Mesendoderm (in vitro differentiated cells): ENCODE results near the gene GRIN2C.
"Not testable (repeated sequence)": the region's sequence is repeated elsewhere in the genome, so short reads cannot be mapped to it uniquely, and the experiment has no call there.

ENCODE experiments used
- DNase-seq: peaks from one replicate; pipeline ENCODE4 v3.0.0; 2013
- H2AK5ac ChIP-seq: 2 replicates; pipeline ENCODE4 v1.6.1; 2013; ENCODE audit warnings: low read length, inconsistent platforms
- H2BK120ac ChIP-seq: 2 replicates; pipeline ENCODE4 v1.6.1; 2013; ENCODE audit warnings: low read depth, mild to moderate bottlenecking, low read length, moderate library complexity, mixed read lengths
- H2BK15ac ChIP-seq: replicated peaks from 2 replicates; pipeline ENCODE4 v1.6.1; 2013; ENCODE audit warnings: low read depth, mild to moderate bottlenecking, moderate library complexity
- H2BK5ac ChIP-seq: 2 replicates; pipeline ENCODE4 v1.6.1; 2013; ENCODE audit warnings: low read length, inconsistent platforms
- H3K18ac ChIP-seq: 2 replicates; pipeline ENCODE4 v1.6.1; 2013; ENCODE audit warnings: mild to moderate bottlenecking, low read length, mixed read lengths
- H3K23ac ChIP-seq: one replicate; pipeline ENCODE4 v1.6.1; 2013; ENCODE audit warnings: low read length
- H3K27ac ChIP-seq: 2 replicates; pipeline ENCODE4 v1.5.1; 2013; ENCODE audit warnings: low read depth, mild to moderate bottlenecking, inconsistent platforms, low read length, moderate library complexity
- H3K27me3 ChIP-seq: 2 replicates; pipeline ENCODE4 v1.6.1; 2013; ENCODE audit warnings: low read length, control low read depth, mild to moderate bottlenecking, inconsistent platforms; ENCODE audit not compliant: insufficient read depth, poor library complexity
- H3K36me3 ChIP-seq: 2 replicates; pipeline ENCODE4 v1.6.1; 2013; ENCODE audit warnings: low read length, inconsistent platforms; ENCODE audit not compliant: control insufficient read depth, insufficient read depth
- H3K4ac ChIP-seq: one replicate; pipeline ENCODE4 v1.6.1; 2013; ENCODE audit warnings: low read depth, mild to moderate bottlenecking, low read length, moderate library complexity
- H3K4me1 ChIP-seq: 2 replicates; pipeline ENCODE4 v1.6.1; 2013; ENCODE audit warnings: low read depth, low read length, inconsistent platforms; ENCODE audit not compliant: control insufficient read depth
- H3K4me2 ChIP-seq: 2 replicates; pipeline ENCODE4 v1.6.1; 2013; ENCODE audit warnings: low read length
- H3K4me3 ChIP-seq: 2 replicates; pipeline ENCODE4 v1.5.1; 2013; ENCODE audit warnings: mild to moderate bottlenecking, low read length
- H3K56ac ChIP-seq: one replicate; pipeline ENCODE4 v1.6.1; 2013; ENCODE audit warnings: low read length
- H3K79me1 ChIP-seq: 2 replicates; pipeline ENCODE4 v1.6.1; 2013; ENCODE audit warnings: low read length, inconsistent platforms
- H3K79me2 ChIP-seq: 2 replicates; pipeline ENCODE4 v1.6.1; 2013; ENCODE audit warnings: mild to moderate bottlenecking, low read length; ENCODE audit not compliant: control insufficient read depth, insufficient read depth
- H3K9ac ChIP-seq: 2 replicates; pipeline ENCODE4 v1.6.1; 2013; ENCODE audit warnings: low read length, inconsistent platforms
- H4K5ac ChIP-seq: one replicate; pipeline ENCODE4 v1.6.1; 2013; ENCODE audit warnings: low read length
- H4K8ac ChIP-seq: one replicate; pipeline ENCODE4 v1.6.1; 2013; ENCODE audit warnings: low read depth, mild to moderate bottlenecking, control low read depth, low read length, moderate library complexity
- WGBS: extraction: QIAGEN DNeasy Blood & Tissue Kit; methylation state at CpG from one replicate; pipeline ENCODE4 v1.1.7; 2013; ENCODE audit warnings: low lambda C conversion rate, missing lambda C conversion rate; ENCODE audit not compliant: insufficient coverage; ENCODE audit errors: extremely low coverage; 5-methylcytosine and 5-hydroxymethylcytosine counted together

GRIN2C gene

GRCh38 chr17:74873037-74873873 is 13.6 kb upstream of the GRIN2C start:
- Histone ChIP-seq H3K56ac (peak overlapping the region; percentile 87), H3K4ac (no peak overlapping the region), H2BK15ac (no peak overlapping the region), H3K9ac (peak overlapping the region; percentile 75), H3K18ac (no peak overlapping the region), H4K8ac (no peak overlapping the region), H3K4me2 (peak overlapping the region; percentile 71), H3K79me2 (no peaks in the 10 kb centered on the region), H2BK120ac (no peak overlapping the region), H3K27me3 (no peaks in the 10 kb centered on the region), H3K36me3 (no peaks in the 10 kb centered on the region), H3K4me1 (peaks cover 5% of the 10 kb centered on the region), H4K5ac (no peak overlapping the region), H2BK5ac (no peak overlapping the region), H3K4me3 (peak overlapping the region; percentile 61), H2AK5ac (no peak overlapping the region), H3K23ac (no peak overlapping the region), H3K27ac (no peak overlapping the region), H3K79me1 (no peaks in the 10 kb centered on the region)
- no CpG with 5 or more reads among the region's 55 CpGs for WGBS
- peak; percentile 100 for DNase-seq

DNA sequence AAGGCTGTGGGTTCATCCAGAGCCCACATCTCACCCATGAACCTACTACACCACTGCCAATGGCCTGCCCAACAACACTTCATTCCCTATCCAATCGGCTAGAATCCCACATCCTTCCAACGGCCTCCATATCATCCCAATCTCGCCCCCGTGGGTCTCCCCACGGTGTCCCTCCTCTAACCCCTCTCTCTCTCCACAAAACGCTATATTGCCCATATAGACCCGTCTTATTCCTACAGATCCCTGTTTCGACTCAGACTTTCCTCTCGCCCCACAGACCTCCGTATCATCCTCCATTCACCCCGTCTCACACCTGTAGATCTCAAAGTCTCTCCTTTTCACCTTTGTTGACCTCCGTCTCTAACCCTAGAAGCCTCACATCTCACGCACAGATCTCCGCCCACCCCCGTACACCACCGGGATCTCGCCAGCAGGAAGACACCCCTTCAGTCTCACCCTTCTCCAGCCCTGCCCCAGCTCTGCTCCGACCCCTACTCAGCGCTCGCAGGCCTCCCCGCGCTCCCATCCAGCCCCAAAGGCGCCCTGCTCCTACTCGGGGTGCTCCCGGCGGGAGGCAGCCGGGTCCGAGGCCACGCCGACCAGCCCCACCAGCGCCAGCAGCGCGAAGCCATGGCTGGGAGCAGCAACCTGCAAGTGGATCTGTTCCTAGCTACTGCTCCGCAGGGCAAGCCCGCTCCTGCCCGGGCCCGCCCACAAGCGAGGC is 12.8 kb upstream of the GRIN2C start, which contains the start of gene FDXR:
Gene FDXR, minus strand, starts transcription at position 682 of the 724 bp plus-strand sequence. Its CDS starts 50 bp downstream, at position 632.
- H3K56ac ChIP-seq: peak within 1 kb of the TSS; percentile 99
- no peaks in the 10 kb centered on the region for H3K36me3 ChIP-seq
- H3K23ac ChIP-seq: no peak within 1 kb of the TSS
- H2BK5ac ChIP-seq: peak within 1 kb of the TSS; percentile 86
- H3K79me2 ChIP-seq: no peaks in the 10 kb centered on the region
- DNase-seq: no peak
- peak within 1 kb of the TSS; percentile 2 for H2AK5ac ChIP-seq
- no peaks in the 10 kb centered on the region for H3K79me1 ChIP-seq
- peak within 1 kb of the TSS; percentile 96 for H3K9ac ChIP-seq
- peaks cover 5% of the 10 kb centered on the region for H3K4me1 ChIP-seq
- WGBS: no CpG with 5 or more reads among the region's 38 CpGs
- no peak within 1 kb of the TSS for H2BK120ac ChIP-seq
- H3K4ac ChIP-seq: no peak within 1 kb of the TSS
- H3K27me3 ChIP-seq: no peaks in the 10 kb centered on the region
- H3K18ac ChIP-seq: peak within 1 kb of the TSS; percentile 57
- H3K4me3 ChIP-seq: peak within 1 kb of the TSS; percentile 73
- H3K27ac ChIP-seq: peak within 1 kb of the TSS; percentile 79
- no peak within 1 kb of the TSS for H2BK15ac ChIP-seq
- H4K5ac ChIP-seq: no peak within 1 kb of the TSS
- H3K4me2 ChIP-seq: peak within 1 kb of the TSS; percentile 100
- no peak within 1 kb of the TSS for H4K8ac ChIP-seq

DNA sequence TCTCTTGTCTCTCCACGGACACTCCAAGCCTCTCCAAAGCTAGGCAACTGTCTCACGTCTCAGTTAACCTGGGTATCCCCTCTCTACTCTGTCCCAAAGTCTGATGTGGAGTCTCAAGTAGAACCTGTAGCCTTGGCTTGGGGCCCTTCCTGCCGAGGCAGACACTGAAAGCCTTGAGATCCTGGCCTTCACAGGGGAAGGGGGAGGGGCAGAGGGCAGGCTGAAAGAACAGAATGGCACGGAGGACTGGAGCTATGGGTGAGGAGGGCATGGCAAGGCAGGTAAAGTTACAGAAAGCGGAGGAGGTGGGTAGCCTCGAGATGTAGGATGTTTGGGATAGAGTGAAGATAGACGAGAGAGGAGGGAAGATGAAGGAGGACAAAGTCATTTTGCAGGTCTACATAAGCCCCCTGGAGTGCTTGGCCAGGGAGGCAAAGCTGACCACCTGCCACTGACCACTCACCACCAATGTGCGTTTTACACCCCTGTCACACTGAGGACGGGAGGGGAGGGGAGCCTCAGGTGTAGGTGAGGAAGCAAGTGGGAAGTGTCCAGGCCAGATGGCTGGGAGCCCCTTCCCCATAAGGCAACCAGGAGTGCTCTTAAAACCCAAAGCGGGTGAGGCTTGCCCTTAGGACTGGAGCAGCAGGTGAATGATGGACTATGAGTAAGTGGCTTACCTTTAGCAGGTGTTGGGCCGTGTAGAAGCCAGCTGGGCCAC is 11.8 kb upstream of the GRIN2C start:
- Histone ChIP-seq H3K23ac (no peak overlapping the region), H3K79me2 (no peaks in the 10 kb centered on the region), H4K8ac (no peak overlapping the region), H3K27ac (no peak overlapping the region), H4K5ac (no peak overlapping the region), H3K56ac (no peak overlapping the region), H3K79me1 (no peaks in the 10 kb centered on the region), H3K4me2 (no peak overlapping the region), H2BK120ac (no peak overlapping the region), H3K27me3 (no peaks in the 10 kb centered on the region), H3K18ac (no peak overlapping the region), H3K4me3 (no peak overlapping the region), H3K4me1 (peaks cover 5% of the 10 kb centered on the region), H3K9ac (no peak overlapping the region), H2BK15ac (no peak overlapping the region), H3K36me3 (no peaks in the 10 kb centered on the region), H2BK5ac (no peak overlapping the region), H2AK5ac (no peak overlapping the region), H3K4ac (no peak overlapping the region)
- no peak for DNase-seq
- WGBS: 100% methylated on average over 1 of the region's 11 CpGs

DNA sequence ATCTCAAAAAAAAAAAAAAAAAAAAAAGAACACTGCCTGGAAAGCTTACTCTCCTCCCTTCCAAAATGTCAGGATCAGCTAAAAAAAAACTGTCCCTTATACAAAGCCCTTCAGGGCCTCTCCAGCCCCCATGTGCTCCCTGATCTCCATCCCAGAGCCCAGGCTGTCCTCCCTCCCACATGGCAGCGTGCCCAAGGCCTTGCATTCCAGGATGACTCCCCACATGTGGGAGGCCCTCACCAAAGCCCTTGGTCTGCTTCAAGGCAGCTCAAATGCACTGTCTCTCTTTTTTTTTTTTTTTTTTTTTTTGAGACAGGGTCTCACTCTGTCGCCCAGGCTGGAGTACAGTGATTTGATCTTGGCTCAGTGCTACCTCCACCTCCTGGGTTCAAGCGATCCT is 10.8 kb upstream of the GRIN2C start:
- H2BK5ac ChIP-seq: no peak overlapping the region
- no peak overlapping the region for H3K18ac ChIP-seq
- no peak overlapping the region for H3K4me3 ChIP-seq
- WGBS: no CpG with 5 or more reads among the region's 3 CpGs
- no peak overlapping the region for H3K56ac ChIP-seq
- H4K8ac ChIP-seq: no peak overlapping the region
- DNase-seq: no peak
- H3K23ac ChIP-seq: no peak overlapping the region
- H3K36me3 ChIP-seq: no peaks in the 10 kb centered on the region
- H2BK120ac ChIP-seq: no peak overlapping the region
- H3K27ac ChIP-seq: no peak overlapping the region
- H3K4me2 ChIP-seq: no peak overlapping the region
- no peak overlapping the region for H2AK5ac ChIP-seq
- H3K79me1 ChIP-seq: no peaks in the 10 kb centered on the region
- H3K4me1 ChIP-seq: peaks cover 5% of the 10 kb centered on the region
- no peaks in the 10 kb centered on the region for H3K27me3 ChIP-seq
- no peak overlapping the region for H3K4ac ChIP-seq
- no peak overlapping the region for H4K5ac ChIP-seq
- no peaks in the 10 kb centered on the region for H3K79me2 ChIP-seq
- H3K9ac ChIP-seq: no peak overlapping the region
- no peak overlapping the region for H2BK15ac ChIP-seq

GRCh38 chr17:74870028-74870427 is 10.3 kb upstream of the GRIN2C start:
- not testable (repeated sequence) for H2BK120ac ChIP-seq, DNase-seq, H3K23ac ChIP-seq, H3K27me3 ChIP-seq, H3K36me3 ChIP-seq, H3K27ac ChIP-seq, H2BK5ac ChIP-seq, H3K79me1 ChIP-seq, H2AK5ac ChIP-seq, H3K4ac ChIP-seq, H2BK15ac ChIP-seq, H4K5ac ChIP-seq, H3K4me1 ChIP-seq, H3K18ac ChIP-seq, H4K8ac ChIP-seq, H3K4me3 ChIP-seq, H3K56ac ChIP-seq, H3K79me2 ChIP-seq, H3K9ac ChIP-seq, H3K4me2 ChIP-seq
- no CpG with 5 or more reads among the region's 9 CpGs for WGBS
